Right atrium auricular region (tissue), 2 donors: ENCODE measurements around the gene ADAM33. TPM values are rescaled to one million over a fixed set of nuclear protein-coding genes. Genes with fewer than 3 reads are reported as not detected.

Source experiments
- DNase-seq: peaks from one replicate; pipeline ENCODE4 v3.0.0-alpha.2; 2019; ENCODE audit warnings: low spot score
- H3K27ac ChIP-seq, 2 donors: fragments of 200-600 bp; sonication (generic); 1 replicate in 1 of 2; 2 replicates in 1 of 2; pipeline ENCODE4 v1.5.1; 2016 to 2019
- H3K27me3 ChIP-seq, 2 donors: fragments of 200-600 bp; sonication (generic); one replicate each; pipeline versions ENCODE4 v1.5.1 to v1.6.0; 2017 to 2019
- H3K36me3 ChIP-seq: fragments of 200-600 bp; sonication (generic); one replicate; pipeline ENCODE4 v1.5.1; 2016
- H3K4me1 ChIP-seq, 2 donors: fragments of 200-600 bp; sonication (generic); one replicate each; pipeline versions ENCODE4 v1.5.1 to v1.6.0; 2017 to 2019
- H3K4me3 ChIP-seq, 2 donors: fragments of 200-600 bp; sonication (generic); 1 replicate in 1 of 2; 2 replicates in 1 of 2; pipeline ENCODE4 v1.5.1; 2017 to 2019; ENCODE audit warnings: mild to moderate bottlenecking in 1 of 2, moderate library complexity in 1 of 2
- H3K9me3 ChIP-seq, 2 donors: fragments of 200-600 bp; sonication (generic); one replicate each; pipeline ENCODE4 v1.5.1; 2019
- CTCF ChIP-seq, 2 donors: fragments of 200-600 bp; sonication (generic); IDR thresholded peaks; one replicate each; pipeline ENCODE4 v1.5.1; 2019; ENCODE audit warnings: antibody characterized with exemption in 2 of 2
- total RNA-seq, 2 donors: library from RNA; depleted of rRNA; stranded (reverse); fragments of >200 nt; gene quantifications; one replicate each; pipeline ENCODE4 v1.1.0, GENCODE V29; 2016

ADAM33 gene
- total RNA-seq, 2 donors from 2014 or later = 9.7 to 13.8 TPM

GRCh38 chr20:3690413-3690812 lies 8.6 kb upstream of the ADAM33 start:
- Histone ChIP-seq H3K36me3 (no peaks in the 10 kb centered on the region), H3K27ac (no peak overlapping the region), H3K27me3 (no peaks in the 10 kb centered on the region), H3K4me3 (no peak overlapping the region), H3K9me3 (no peaks in the 10 kb centered on the region), H3K4me1 (peaks cover 0 to 13% of the 10 kb centered on the region in 2 donors)
- no peak for TF ChIP-seq CTCF (IDR thresholded peaks at IDR 0.05)
- no peak for DNase-seq

GRCh38 chr20:3689978-3690377 lies 8.2 kb upstream of the ADAM33 start:
- Histone ChIP-seq H3K9me3 (no peaks in the 10 kb centered on the region), H3K36me3 (no peaks in the 10 kb centered on the region), H3K4me1 (peaks cover 0 to 13% of the 10 kb centered on the region in 2 donors), H3K27me3 (no peaks in the 10 kb centered on the region), H3K27ac (no peak overlapping the region), H3K4me3 (no peak overlapping the region)
- DNase-seq = no peak
- TF ChIP-seq CTCF (IDR thresholded peaks at IDR 0.05) = no peak

DNA sequence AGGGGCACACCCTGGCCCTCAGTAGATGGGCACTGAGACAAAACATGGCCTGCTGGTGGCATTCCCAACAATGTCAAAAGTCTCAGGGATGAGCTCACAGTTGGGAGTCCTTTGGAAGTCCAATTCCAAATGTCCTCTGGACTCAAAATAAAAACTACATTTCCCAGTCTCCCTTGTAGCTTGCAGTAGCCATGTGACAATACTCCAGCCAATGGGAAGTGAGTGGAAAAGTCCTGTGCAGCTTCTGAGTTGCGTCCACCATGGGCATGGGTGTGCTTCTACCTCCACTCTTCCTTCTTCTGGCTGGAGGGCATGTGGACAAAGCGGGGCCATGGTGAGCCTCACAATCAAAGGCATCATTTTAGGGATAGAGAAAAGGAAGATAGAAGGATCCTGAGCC lies 5.8 kb upstream of the ADAM33 start:
- TF ChIP-seq CTCF (IDR thresholded peaks at IDR 0.05) = no peak
- Histone ChIP-seq H3K27ac (peak overlapping the region; percentile 63 to 68), H3K9me3 (no peaks in the 10 kb centered on the region), H3K36me3 (no peaks in the 10 kb centered on the region), H3K27me3 (no peaks in the 10 kb centered on the region), H3K4me1 (peaks cover 0 to 13% of the 10 kb centered on the region in 2 donors), H3K4me3 (no peak overlapping the region)
- no peak for DNase-seq

DNA sequence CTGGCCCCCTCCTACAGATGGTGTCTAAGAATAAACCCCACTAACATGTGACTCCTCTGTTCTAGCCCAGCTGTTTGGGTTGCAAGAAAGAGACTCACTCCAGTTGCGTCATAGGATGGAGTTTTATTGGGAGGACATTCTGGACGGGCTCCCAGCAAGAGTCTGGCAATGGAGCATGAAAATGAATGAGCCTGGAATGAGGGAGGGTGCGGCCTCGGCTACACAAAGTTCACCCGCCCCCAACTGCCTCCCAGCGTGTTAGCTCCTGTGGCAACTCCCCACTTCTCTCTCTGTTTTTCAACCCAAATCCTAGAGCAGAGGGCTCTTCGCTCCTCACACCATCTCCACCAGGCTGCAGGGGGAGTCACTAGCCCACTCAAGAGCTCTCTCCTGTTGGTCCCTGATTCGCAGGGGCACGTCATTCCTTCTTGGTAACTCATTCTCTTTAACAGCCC lies 5.1 kb upstream of the ADAM33 start:
- H3K36me3 ChIP-seq = no peaks in the 10 kb centered on the region
- H3K9me3 ChIP-seq = no peaks in the 10 kb centered on the region
- peak; percentile 94 for DNase-seq
- H3K27me3 ChIP-seq = peaks cover 0 to 3% of the 10 kb centered on the region in 2 donors
- no peak for TF ChIP-seq CTCF (IDR thresholded peaks at IDR 0.05)
- H3K4me1 ChIP-seq = peaks cover 0 to 18% of the 10 kb centered on the region in 2 donors
- H3K4me3 ChIP-seq = no peak overlapping the region
- peak overlapping the region; percentile 63 to 68 for H3K27ac ChIP-seq

- Histone ChIP-seq H3K9me3 (no peaks in the 10 kb centered on the region), H3K4me3 (no peak overlapping the region), H3K36me3 (no peaks in the 10 kb centered on the region), H3K27me3 (peaks cover 0 to 3% of the 10 kb centered on the region in 2 donors), H3K27ac (peak overlapping the region; percentile 6 to 63), H3K4me1 (peaks cover 0 to 23% of the 10 kb centered on the region in 2 donors)
- TF ChIP-seq CTCF (IDR thresholded peaks at IDR 0.05) = no peak
- no peak for DNase-seq
Observed at GRCh38 chr20:3686421-3686820, 4.6 kb upstream of the ADAM33 start.

- no peak for TF ChIP-seq CTCF (IDR thresholded peaks at IDR 0.05)
- Histone ChIP-seq H3K4me3 (no peak overlapping the region), H3K27me3 (peaks cover 0 to 3% of the 10 kb centered on the region in 2 donors), H3K9me3 (no peaks in the 10 kb centered on the region), H3K27ac (no peak overlapping the region), H3K4me1 (peaks cover 0 to 34% of the 10 kb centered on the region in 2 donors), H3K36me3 (no peaks in the 10 kb centered on the region)
- DNase-seq = no peak
Observed at GRCh38 chr20:3685341-3685740, 3.5 kb upstream of the ADAM33 start.
